WTC11 (cell line): ENCODE data around the gene FAM227A.

ENCODE experiments used
- CBFB ChIP-seq: sonication (generic); formaldehyde crosslinking; IDR thresholded peaks from 2 replicates; pipeline ENCODE4 v1.8.1; 2022; ENCODE audit warnings: mild to moderate bottlenecking, low read depth, missing genetic modification reagents
- JUN ChIP-seq: sonication (generic); formaldehyde crosslinking; IDR thresholded peaks from 2 replicates; pipeline ENCODE4 v1.8.0; 2023; ENCODE audit warnings: mild to moderate bottlenecking, missing genetic modification reagents
- RELA ChIP-seq: sonication (generic); formaldehyde crosslinking; IDR thresholded peaks from 2 replicates; pipeline ENCODE4 v1.8.1; 2022; ENCODE audit warnings: missing genetic modification reagents, mild to moderate bottlenecking, borderline replicate concordance
- SMAD3 ChIP-seq: sonication (generic); formaldehyde crosslinking; IDR thresholded peaks from 2 replicates; pipeline ENCODE4 v1.8.0; 2022; ENCODE audit warnings: missing genetic modification reagents, mild to moderate bottlenecking, borderline replicate concordance
- TF ChIP-seq, protein P1 (sequence below): sonication (generic); formaldehyde crosslinking; conservative IDR thresholded peaks from 2 replicates; pipeline ENCODE4 v1.8.1; 2023; ENCODE audit warnings: mild to moderate bottlenecking, low read depth, missing genetic modification reagents, moderate library complexity
- TF ChIP-seq, protein P2 (sequence below): sonication (generic); formaldehyde crosslinking; IDR thresholded peaks from 2 replicates; pipeline ENCODE4 v1.8.1; 2023; ENCODE audit warnings: mild to moderate bottlenecking, missing genetic modification reagents
- TF ChIP-seq, protein P3 (sequence below): fragments of 200-600 bp; IDR thresholded peaks from 2 replicates; pipeline ENCODE4 v1.8.0; 2022; ENCODE audit warnings: antibody characterized with exemption

DNA sequence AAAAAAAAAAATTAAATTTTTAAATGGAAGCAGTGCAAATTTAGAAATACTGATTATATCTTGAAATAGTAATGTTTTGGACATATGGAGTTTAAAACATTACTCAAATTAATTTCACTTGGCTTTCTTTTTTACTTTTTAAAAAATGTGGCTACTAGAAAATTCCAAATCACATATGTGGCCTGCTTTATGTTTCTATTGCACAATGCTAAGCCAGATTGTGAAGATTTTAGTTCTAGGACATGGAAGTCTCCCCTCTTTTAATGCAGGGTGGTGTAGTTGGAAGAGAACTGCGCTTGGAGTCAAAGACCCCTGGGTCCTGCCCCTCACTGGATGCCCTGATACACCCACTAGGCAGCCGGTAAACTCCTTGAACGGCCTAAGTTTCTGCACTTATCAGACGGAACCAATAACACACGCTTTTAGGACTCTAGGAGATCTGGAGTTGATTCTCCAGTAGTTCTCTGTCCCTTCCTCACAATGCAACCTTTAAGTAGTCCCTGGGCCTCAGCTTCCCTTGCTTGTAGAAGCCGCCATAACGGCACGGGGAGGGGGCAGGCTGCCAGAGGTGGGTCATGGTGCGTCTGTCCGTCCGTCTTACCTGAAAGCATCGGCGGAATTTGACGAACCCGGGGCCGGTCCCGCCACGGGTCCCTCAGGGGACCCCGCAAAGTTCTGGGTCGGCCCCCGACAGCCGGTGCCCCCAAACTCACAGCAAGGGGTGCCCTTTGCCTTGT, 505 bp downstream of the FAM227A start:
- TF ChIP-seq, protein P1, sequence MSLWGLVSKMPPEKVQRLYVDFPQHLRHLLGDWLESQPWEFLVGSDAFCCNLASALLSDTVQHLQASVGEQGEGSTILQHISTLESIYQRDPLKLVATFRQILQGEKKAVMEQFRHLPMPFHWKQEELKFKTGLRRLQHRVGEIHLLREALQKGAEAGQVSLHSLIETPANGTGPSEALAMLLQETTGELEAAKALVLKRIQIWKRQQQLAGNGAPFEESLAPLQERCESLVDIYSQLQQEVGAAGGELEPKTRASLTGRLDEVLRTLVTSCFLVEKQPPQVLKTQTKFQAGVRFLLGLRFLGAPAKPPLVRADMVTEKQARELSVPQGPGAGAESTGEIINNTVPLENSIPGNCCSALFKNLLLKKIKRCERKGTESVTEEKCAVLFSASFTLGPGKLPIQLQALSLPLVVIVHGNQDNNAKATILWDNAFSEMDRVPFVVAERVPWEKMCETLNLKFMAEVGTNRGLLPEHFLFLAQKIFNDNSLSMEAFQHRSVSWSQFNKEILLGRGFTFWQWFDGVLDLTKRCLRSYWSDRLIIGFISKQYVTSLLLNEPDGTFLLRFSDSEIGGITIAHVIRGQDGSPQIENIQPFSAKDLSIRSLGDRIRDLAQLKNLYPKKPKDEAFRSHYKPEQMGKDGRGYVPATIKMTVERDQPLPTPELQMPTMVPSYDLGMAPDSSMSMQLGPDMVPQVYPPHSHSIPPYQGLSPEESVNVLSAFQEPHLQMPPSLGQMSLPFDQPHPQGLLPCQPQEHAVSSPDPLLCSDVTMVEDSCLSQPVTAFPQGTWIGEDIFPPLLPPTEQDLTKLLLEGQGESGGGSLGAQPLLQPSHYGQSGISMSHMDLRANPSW = no peak
- TF ChIP-seq JUN (CRISPR knock-in tag) (no peak), SMAD3 (CRISPR knock-in tag) (no peak), CBFB (no peak), RELA (CRISPR knock-in tag) (no peak)
- TF ChIP-seq, protein P2, sequence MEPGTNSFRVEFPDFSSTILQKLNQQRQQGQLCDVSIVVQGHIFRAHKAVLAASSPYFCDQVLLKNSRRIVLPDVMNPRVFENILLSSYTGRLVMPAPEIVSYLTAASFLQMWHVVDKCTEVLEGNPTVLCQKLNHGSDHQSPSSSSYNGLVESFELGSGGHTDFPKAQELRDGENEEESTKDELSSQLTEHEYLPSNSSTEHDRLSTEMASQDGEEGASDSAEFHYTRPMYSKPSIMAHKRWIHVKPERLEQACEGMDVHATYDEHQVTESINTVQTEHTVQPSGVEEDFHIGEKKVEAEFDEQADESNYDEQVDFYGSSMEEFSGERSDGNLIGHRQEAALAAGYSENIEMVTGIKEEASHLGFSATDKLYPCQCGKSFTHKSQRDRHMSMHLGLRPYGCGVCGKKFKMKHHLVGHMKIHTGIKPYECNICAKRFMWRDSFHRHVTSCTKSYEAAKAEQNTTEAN (CRISPR knock-in tag) = no peak
- TF ChIP-seq, protein P3, sequence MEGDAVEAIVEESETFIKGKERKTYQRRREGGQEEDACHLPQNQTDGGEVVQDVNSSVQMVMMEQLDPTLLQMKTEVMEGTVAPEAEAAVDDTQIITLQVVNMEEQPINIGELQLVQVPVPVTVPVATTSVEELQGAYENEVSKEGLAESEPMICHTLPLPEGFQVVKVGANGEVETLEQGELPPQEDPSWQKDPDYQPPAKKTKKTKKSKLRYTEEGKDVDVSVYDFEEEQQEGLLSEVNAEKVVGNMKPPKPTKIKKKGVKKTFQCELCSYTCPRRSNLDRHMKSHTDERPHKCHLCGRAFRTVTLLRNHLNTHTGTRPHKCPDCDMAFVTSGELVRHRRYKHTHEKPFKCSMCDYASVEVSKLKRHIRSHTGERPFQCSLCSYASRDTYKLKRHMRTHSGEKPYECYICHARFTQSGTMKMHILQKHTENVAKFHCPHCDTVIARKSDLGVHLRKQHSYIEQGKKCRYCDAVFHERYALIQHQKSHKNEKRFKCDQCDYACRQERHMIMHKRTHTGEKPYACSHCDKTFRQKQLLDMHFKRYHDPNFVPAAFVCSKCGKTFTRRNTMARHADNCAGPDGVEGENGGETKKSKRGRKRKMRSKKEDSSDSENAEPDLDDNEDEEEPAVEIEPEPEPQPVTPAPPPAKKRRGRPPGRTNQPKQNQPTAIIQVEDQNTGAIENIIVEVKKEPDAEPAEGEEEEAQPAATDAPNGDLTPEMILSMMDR = no peak
